HG03025 (cell line): ENCODE results near the gene USP44.
"Not testable (repeated sequence)": the region's sequence is repeated elsewhere in the genome, so short reads cannot be mapped to it uniquely, and the experiment has no call there.

Experiments used
- ATAC-seq: cut with Tn5 transposase; IDR thresholded peaks from one replicate; pipeline ENCODE4 v1.9.1; 2021; ENCODE audit warnings: mild to moderate bottlenecking, moderate library complexity; ENCODE audit not compliant: unreplicated experiment, low FRiP score

Gene USP44

GRCh38 chr12:95513599-95513998, 37.7 kb downstream of the USP44 start:
- no peak for ATAC-seq

DNA sequence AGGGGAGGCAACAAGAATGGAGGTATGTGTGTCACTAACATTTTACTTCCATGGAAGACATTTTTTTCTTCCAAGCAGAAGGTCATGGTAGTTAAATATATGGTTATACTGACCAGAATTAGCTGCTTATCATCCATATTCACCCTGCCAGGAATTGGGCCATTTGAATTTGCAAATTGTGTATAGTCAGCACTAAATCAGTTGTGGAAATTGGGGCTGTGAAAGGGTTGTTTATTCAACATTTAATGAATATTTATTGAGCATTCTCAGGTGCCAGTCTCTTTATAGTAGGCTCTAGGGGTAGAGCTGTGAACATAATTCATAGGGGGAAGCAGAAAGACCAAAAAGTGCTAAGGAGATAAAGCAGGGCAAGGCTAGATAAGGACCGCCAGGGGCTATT, 39.3 kb downstream of the USP44 start:
- ATAC-seq = no peak

- ATAC-seq = no peak
These were observed 42.0 kb downstream of the USP44 start for GRCh38 chr12:95509300-95509699.

DNA sequence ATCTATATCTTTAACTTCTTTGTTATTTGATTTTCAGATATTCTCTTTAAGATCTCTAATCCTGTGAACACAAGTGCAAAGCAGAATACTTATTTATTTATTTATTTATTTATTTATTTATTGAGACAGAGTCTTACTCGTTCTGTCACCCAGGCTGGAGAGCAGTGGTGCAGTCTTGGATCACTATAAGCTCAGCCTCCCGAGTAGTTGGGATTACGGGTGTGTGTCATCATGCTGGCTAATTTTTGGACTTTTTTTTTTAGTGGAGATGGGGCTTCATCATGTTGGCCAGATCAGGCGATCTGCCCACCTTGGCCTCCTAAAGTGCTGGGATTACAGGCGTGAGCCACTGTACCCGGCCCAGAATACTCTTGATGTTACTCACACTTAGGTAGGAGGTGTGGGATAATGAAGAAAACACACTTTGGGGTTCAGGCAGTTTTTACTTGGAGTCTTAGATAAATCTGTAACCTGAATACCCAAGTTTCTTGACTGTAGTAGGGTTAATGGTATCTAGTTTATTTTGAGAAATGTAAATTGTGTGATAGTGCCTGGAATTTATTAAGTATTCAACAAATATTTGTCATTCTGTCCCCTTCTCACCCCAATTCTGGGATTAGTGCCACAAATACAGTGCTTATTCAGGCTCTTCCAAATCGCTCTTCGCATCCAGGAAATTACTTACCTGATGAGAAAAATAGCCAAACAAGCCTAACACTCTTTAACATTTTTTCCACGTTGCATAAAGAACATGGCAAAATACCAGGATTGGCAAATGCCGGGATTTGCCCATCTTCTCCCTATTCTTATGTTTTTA, 44.4 kb downstream of the USP44 start:
- no peak for ATAC-seq

GRCh38 chr12:95505039-95505438, 46.2 kb downstream of the USP44 start:
- no peak for ATAC-seq

DNA sequence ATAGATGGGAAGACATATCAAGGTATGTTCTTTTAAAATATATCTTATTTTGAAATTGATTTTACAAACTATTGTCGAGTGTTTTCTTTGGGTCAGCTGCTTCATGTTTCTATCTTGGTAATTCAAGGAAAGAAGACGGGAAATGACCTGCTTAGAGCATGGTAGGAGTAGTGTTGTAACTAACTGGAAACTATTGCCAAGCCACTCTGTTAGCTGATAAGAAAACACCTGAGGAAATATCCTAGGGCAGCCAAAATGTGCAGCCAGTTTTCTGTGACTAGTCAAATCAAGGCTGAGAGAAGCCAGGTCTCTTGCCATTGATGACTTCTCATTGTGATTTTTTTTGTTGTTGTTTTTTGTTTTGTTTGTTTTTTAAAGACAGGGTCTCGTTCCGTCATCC, 47.1 kb downstream of the USP44 start:
- no peak for ATAC-seq

DNA sequence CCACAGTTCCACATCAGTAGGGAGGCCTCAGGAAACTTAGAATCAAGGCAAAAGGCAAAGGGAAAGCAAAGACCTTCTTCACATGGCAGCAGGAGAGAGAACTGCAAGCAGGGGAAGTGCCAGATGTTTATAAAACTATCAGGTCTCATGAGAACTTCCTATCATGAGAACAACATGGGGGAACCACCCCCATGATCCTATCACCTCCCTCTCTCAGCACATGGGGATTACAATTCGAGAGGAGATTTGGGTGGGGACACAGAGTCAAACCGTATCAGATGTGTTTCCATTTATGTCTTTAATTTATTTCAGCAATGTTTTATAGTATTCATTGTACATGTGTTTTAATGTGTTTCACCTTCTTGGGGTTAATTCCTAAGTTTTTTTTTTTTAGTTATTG, 51.5 kb downstream of the USP44 start:
- ATAC-seq = no peak

DNA sequence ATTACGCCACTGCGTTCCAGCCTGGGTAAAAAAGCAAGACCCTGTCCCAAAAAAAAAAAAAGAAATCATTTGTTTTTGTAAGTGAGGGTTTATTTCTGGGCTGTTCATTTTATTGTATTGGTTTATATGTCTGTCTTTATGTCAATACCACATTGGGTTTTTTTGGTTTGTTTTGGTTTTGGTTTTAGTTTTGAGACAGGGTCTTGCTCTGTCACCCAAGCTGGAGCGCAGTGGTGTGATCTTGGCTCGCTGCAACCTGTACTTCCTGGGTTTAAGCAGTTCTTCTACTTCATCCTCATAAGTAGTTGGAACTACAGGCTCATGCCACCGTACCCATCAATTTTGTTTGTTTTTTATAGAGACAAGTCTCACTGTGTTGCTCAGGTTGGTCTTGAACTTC, 52.3 kb downstream of the USP44 start:
- no peak for ATAC-seq

- ATAC-seq = no peak
These were observed 54.2 kb downstream of the USP44 start for GRCh38 chr12:95497031-95497430.

- no peak for ATAC-seq
These were observed 55.8 kb downstream of the USP44 start for GRCh38 chr12:95495433-95495832.

- no peak for ATAC-seq
These were observed 56.4 kb downstream of the USP44 start for GRCh38 chr12:95494888-95495287.

GRCh38 chr12:95492462-95492861, 58.8 kb downstream of the USP44 start:
- no peak for ATAC-seq

- ATAC-seq = no peak
These were observed 64.3 kb downstream of the USP44 start for GRCh38 chr12:95487024-95487423.

GRCh38 chr12:95484524-95484923, 66.8 kb downstream of the USP44 start:
- ATAC-seq = no peak

GRCh38 chr12:95482564-95482963, 68.7 kb downstream of the USP44 start:
- not testable (repeated sequence) for ATAC-seq

GRCh38 chr12:95481888-95482287, 69.4 kb downstream of the USP44 start:
- ATAC-seq = no peak

GRCh38 chr12:95481072-95481471, 70.2 kb downstream of the USP44 start:
- no peak for ATAC-seq

DNA sequence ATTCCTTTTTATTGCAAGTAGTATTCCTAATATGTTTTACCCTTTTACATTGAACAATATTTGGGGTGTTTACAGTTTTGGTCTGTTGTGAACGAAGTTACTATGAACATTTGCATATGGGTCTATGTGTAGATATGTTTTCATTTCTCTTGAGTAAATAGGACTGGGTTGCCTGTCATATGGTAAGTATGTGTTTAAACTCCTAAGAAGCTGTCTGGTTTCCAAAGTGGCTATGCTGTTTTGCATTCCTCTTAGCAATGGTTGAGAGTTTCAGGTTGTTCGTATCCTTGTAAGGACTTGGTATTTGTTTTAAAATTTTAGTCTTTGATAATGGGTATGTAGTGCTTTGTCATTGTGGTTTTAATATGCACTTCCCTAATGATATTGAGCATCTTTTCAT, 71.0 kb downstream of the USP44 start:
- no peak for ATAC-seq

GRCh38 chr12:95474660-95474958, 76.7 kb downstream of the USP44 start:
- ATAC-seq = no peak

DNA sequence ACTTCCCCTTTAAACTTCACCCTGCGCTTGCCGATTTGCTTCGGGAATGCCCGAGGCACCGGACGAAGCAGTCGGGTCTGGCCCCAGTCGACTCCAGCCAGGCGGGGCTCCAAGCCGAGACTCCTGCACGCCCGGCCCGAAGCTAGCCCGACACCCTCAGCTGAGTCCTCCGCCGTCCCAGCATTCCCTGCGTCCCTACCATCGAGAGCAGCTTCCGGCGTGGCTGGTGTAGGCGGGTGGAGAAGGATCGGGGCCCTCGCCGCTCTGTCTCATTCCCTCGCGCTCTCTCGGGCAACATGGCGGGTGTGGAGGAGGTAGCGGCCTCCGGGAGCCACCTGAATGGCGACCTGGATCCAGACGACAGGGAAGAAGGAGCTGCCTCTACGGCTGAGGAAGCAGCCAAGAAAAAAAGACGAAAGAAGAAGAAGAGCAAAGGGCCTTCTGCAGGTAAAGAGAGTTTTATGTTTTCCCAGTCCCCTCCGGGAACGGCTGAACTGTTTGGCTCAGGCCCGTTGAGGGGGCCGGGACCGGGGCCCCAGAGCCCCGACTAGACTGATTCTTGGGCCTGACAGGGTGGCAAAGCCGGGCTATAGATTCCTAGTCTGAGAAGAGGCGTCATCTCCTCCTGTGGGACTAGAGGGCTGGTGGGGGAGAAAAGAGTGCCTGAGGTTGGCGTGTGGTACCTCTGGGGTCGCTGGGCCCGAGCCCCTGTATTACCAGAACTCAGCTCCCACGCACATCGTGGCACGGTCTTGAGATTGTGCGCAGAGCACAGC, 77.2 kb downstream of the USP44 start, which contains the start of gene METAP2:
Gene METAP2, plus strand, starts transcription at position 269 of the 776 bp plus-strand sequence. Its CDS starts 28 bp downstream, at position 297.
- peak; percentile 98 for ATAC-seq

GRCh38 chr12:95473231-95473883, 77.9 kb downstream of the USP44 start:
- peak; percentile 40 for ATAC-seq
